Karpas-422 (cell line): ENCODE measurements around the gene SLC24A4. TPM values are rescaled to one million over a fixed set of nuclear protein-coding genes. Genes with fewer than 3 reads are reported as not detected.

Experiments used
- DNase-seq: peaks from one replicate; pipeline ENCODE4 v3.0.0-alpha.2; 2015
- H2AFZ ChIP-seq: fragments of 200-600 bp; sonication (generic); 2 replicates; pipeline ENCODE4 v1.6.1; 2014; ENCODE audit warnings: antibody characterized with exemption, low read length, mixed read lengths
- H3K27ac ChIP-seq: fragments of 200-600 bp; sonication (generic); 2 replicates; pipeline ENCODE4 v1.5.1; 2014; ENCODE audit warnings: mild to moderate bottlenecking, low read length, moderate library complexity
- H3K27me3 ChIP-seq: fragments of 200-600 bp; sonication (generic); 2 replicates; pipeline ENCODE4 v1.6.1; 2014; ENCODE audit warnings: low read length, mixed read lengths
- H3K36me3 ChIP-seq: fragments of 200-600 bp; sonication (generic); 2 replicates; pipeline ENCODE4 v1.6.1; 2014; ENCODE audit warnings: low read length, mixed read lengths; ENCODE audit not compliant: insufficient read depth
- H3K4me1 ChIP-seq: fragments of 200-600 bp; sonication (generic); 2 replicates; pipeline ENCODE4 v1.6.1; 2014; ENCODE audit warnings: mild to moderate bottlenecking, low read length, mixed read lengths
- H3K4me2 ChIP-seq: fragments of 200-600 bp; sonication (generic); 2 replicates; pipeline ENCODE4 v1.6.1; 2014; ENCODE audit warnings: low read length, low read depth, mild to moderate bottlenecking; ENCODE audit not compliant: poor library complexity, severe bottlenecking
- H3K4me3 ChIP-seq: fragments of 200-600 bp; sonication (generic); 2 replicates; pipeline ENCODE4 v1.5.1; 2014; ENCODE audit warnings: mild to moderate bottlenecking, antibody characterized with exemption, low read length, mixed read lengths
- H3K79me2 ChIP-seq: fragments of 200-600 bp; sonication (generic); 2 replicates; pipeline ENCODE4 v1.6.1; 2014; ENCODE audit warnings: mild to moderate bottlenecking, low read length, mixed read lengths
- H3K9ac ChIP-seq: fragments of 200-600 bp; sonication (generic); 2 replicates; pipeline ENCODE4 v1.6.0; 2014; ENCODE audit warnings: low read length
- H3K9me2 ChIP-seq: fragments of 200-600 bp; sonication (generic), shearing (Covaris generic); replicated peaks from 2 replicates; pipeline ENCODE4 v1.6.0; 2014; ENCODE audit warnings: mild to moderate bottlenecking, low read length, moderate library complexity; ENCODE audit not compliant: insufficient read depth
- H3K9me3 ChIP-seq: fragments of 300-700, 200-600 bp; sonication (generic); 2 replicates; pipeline ENCODE4 v1.6.1; 2014; ENCODE audit warnings: low read length, mixed read lengths
- H4K20me1 ChIP-seq: fragments of 200-600 bp; sonication (generic); 2 replicates; pipeline ENCODE4 v1.6.1; 2014; ENCODE audit warnings: mild to moderate bottlenecking, antibody characterized with exemption, low read length, low read depth; ENCODE audit not compliant: insufficient read depth
- total RNA-seq: library from RNA; depleted of rRNA; stranded (reverse); fragments of >200 nt; shearing (Covaris generic); gene quantifications from 2 replicates; pipeline ENCODE4 v1.2.3, GENCODE V29; 2014; ENCODE audit warnings: low replicate concordance

SLC24A4 gene
- total RNA-seq, 1 experiment from 2014 or later, result not detected

DNA sequence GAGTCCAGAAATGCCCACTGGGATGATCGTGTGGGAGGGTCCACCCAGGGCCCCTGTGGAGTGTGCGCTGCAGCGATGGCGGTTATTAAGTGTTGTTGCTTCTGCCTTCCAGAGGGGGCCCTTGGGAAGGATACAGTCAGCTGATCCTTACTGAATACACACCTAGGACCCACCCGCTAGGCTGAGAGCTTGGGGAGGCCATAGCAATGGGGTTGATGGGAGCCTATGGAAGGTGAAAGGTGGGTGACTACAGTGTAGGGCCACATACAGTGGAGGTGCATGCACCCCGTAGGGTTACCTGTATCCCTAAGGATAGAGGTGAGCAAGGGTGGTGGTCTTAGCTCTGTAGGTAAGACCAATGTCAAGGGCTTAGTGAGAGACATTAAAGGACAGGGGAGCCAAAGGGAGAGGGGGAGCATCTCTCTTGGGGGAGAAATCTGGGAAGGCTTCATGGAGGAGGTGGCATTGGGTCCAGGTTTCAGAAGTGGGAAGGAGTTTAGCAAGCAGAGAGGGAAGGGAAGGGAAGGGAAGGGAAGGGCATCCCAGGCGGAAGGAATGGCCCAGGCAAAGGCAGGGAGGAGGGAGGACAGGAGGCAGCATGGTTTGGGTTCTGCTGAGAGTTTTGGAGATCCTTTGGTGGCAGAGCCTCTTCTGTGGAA is 117.5 kb downstream of the SLC24A4 start:
- no peak for DNase-seq
- H3K9ac ChIP-seq, result no peak overlapping the region
- H3K4me2 ChIP-seq, result no peak overlapping the region
- no peak overlapping the region for H3K4me3 ChIP-seq
- H2AFZ ChIP-seq, result no peak overlapping the region
- no peak overlapping the region for H3K27ac ChIP-seq
- H3K9me2 ChIP-seq, result no peaks in the 10 kb centered on the region
- H3K27me3 ChIP-seq, result peaks cover 3% of the 10 kb centered on the region; the same call in 1 of the 2 replicates
- no peaks in the 10 kb centered on the region for H3K9me3 ChIP-seq
- peaks cover 5% of the 10 kb centered on the region for H3K4me1 ChIP-seq
- no peaks in the 10 kb centered on the region for H4K20me1 ChIP-seq
- no peaks in the 10 kb centered on the region for H3K79me2 ChIP-seq
- no peaks in the 10 kb centered on the region for H3K36me3 ChIP-seq

DNA sequence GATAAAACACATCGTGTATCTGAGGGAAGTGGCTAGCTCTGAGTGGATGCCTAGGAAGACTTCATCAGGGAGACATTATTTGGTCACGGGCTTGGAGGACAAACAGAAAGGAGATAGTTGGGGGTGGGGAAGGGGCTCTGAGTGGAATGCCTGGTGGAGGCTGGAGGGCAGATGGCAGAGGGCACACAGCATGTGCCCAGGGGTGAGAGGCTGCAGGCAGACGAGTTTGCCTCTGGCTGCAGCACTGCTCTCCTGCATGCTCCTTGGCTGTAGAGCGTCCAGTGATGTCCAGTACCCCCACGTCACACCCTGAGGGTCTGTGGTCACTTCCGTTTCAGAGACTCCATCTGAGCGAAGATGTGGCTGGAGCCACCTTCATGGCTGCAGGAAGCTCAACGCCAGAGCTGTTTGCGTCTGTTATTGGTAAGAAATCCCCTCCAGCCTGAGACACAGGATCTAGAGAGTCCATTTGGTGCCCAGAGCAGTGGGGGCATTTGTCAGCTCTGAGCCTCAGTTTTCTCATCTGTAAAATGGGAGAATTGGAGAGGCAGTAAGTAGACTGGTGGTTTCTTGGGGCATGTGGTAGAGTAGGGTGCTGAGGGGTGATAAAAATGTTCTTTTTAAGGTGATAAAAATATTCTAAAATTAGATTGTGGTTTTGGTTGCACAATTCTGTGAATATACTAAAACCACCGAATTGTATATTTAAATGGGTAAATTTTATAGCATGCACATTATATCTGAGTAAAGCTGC is 119.0 kb downstream of the SLC24A4 start:
- H2AFZ ChIP-seq, result no peak overlapping the region
- no peak overlapping the region for H3K27ac ChIP-seq
- H3K9me2 ChIP-seq, result no peaks in the 10 kb centered on the region
- peaks cover 3% of the 10 kb centered on the region; the same call in 1 of the 2 replicates for H3K27me3 ChIP-seq
- H3K4me1 ChIP-seq, result peaks cover 5% of the 10 kb centered on the region
- no peaks in the 10 kb centered on the region for H3K79me2 ChIP-seq
- H3K4me3 ChIP-seq, result no peak overlapping the region
- H4K20me1 ChIP-seq, result no peaks in the 10 kb centered on the region
- H3K36me3 ChIP-seq, result no peaks in the 10 kb centered on the region
- no peak overlapping the region for H3K4me2 ChIP-seq
- peak; percentile 44 for DNase-seq
- H3K9me3 ChIP-seq, result no peaks in the 10 kb centered on the region
- H3K9ac ChIP-seq, result no peak overlapping the region

DNA sequence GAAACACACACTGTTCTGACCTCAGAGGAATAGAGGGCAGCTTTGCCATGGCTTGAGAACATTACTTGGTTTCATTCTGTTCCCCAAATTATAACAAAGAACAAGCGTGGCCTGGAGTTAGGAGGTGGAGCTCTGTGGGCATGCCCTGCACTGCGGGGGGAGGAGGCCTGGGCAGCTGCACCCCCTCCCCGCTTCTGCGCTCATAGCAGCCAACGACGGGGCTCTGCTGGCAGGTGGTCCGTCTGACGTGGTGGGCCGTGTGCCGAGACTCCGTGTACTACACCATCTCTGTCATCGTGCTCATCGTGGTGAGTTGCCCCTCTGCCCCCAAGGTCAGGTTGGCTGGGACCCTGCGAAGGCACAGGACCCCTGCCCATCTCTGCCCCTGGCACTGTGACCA is 120.2 kb downstream of the SLC24A4 start:
- Histone ChIP-seq H3K9me2 (no peaks in the 10 kb centered on the region), H2AFZ (no peak overlapping the region), H4K20me1 (no peaks in the 10 kb centered on the region), H3K27me3 (peaks cover 3% of the 10 kb centered on the region; the same call in 1 of the 2 replicates), H3K4me3 (no peak overlapping the region), H3K4me2 (no peak overlapping the region), H3K9me3 (no peaks in the 10 kb centered on the region), H3K27ac (no peak overlapping the region), H3K36me3 (no peaks in the 10 kb centered on the region), H3K4me1 (peaks cover 5% of the 10 kb centered on the region), H3K79me2 (no peaks in the 10 kb centered on the region), H3K9ac (no peak overlapping the region)
- DNase-seq, result no peak

DNA sequence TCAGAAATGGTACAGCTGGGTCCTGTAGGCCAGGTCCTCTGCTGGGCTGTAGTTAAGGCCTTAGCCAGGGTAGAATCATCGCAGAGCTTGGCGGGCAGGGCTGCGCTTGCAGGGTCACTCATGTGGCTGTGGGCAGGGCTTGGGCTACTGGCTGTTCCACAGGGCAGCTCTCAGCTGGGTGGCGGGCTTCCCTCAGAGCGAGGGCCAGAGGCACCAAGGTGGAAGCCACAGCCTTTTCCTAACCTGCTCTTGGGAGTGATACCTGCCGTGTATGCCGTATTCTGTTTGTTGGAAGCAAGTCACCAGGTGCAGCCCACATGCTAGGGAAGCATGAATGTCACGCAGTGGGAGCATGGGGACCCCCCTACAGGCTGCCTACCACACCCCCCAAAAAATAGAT is 120.8 kb downstream of the SLC24A4 start:
- no peak overlapping the region for H3K27ac ChIP-seq
- H3K4me2 ChIP-seq, result no peak overlapping the region
- DNase-seq, result no peak
- H3K9me2 ChIP-seq, result no peaks in the 10 kb centered on the region
- peaks cover 3% of the 10 kb centered on the region; the same call in 1 of the 2 replicates for H3K27me3 ChIP-seq
- H4K20me1 ChIP-seq, result no peaks in the 10 kb centered on the region
- H3K4me3 ChIP-seq, result no peak overlapping the region
- H2AFZ ChIP-seq, result no peak overlapping the region
- H3K79me2 ChIP-seq, result no peaks in the 10 kb centered on the region
- no peaks in the 10 kb centered on the region for H3K36me3 ChIP-seq
- H3K9me3 ChIP-seq, result no peaks in the 10 kb centered on the region
- no peak overlapping the region for H3K9ac ChIP-seq
- peaks cover 5% of the 10 kb centered on the region for H3K4me1 ChIP-seq

DNA sequence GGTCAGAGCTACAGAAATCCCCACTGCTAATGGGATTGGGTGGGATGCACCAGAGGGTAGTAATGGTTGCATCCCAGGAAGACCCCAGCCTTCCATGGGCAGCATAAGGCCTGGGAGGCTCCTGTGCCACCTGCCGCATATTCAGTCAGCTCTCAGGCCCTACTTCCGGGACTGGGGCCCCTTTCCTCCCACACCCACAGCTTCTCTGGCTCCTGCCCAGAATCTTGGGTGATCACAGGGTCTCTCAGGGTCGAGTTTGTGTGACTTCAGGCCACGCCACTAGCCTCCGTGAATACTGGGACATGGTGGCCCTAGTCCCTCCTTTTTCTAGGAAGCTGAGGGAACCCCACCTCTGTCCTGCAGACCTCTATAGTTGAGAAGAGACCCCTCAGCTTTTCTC is 123.8 kb downstream of the SLC24A4 start:
- Histone ChIP-seq H3K27ac (no peak overlapping the region), H3K9ac (no peak overlapping the region), H3K79me2 (no peaks in the 10 kb centered on the region), H3K36me3 (no peaks in the 10 kb centered on the region), H3K9me3 (no peaks in the 10 kb centered on the region), H3K4me1 (peaks cover 5% of the 10 kb centered on the region), H3K27me3 (peaks cover 3% of the 10 kb centered on the region; the same call in 1 of the 2 replicates), H3K9me2 (no peaks in the 10 kb centered on the region), H3K4me3 (no peak overlapping the region), H3K4me2 (no peak overlapping the region), H2AFZ (no peak overlapping the region), H4K20me1 (no peaks in the 10 kb centered on the region)
- DNase-seq, result no peak

DNA sequence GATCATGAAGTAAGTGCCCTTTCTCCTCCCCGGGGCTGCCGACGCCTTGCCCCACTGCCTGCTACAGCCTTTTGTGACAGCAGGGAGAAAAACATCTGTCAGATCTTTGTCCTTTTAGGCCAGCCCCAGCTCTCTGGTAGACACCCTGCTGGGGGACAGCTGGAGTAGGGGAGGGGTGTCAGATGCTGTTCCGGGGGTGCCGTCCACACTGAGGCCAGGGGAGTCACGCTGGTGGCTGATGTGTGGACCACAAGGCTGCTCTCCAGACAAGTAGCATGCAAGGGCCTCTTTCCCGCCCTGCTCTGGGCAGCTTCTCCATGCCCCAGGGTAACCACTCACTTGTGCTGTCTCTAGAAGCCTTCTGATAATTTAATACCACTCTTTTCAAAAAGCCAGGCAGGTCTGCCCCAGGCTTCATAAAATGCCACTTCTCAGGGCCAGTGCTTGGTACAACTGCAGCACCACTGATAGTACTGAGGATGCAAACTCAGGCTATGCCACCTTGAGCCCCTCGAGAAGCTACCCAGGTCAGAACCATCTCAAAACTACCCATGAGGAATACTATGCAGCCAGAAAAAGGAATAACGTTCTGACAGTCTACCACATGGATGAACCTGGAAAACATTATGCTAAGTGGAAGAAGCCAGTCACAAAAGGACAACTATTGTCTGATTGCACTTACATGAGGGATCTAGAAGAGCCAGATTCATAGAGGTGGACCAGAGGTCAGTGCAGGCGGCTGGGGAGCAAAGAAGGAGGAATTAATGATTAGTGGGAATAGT is 124.6 kb downstream of the SLC24A4 start:
- no peak overlapping the region for H3K27ac ChIP-seq
- no peaks in the 10 kb centered on the region for H3K9me2 ChIP-seq
- no peak overlapping the region for H2AFZ ChIP-seq
- H3K79me2 ChIP-seq, result no peaks in the 10 kb centered on the region
- no peak overlapping the region for H3K4me2 ChIP-seq
- no peaks in the 10 kb centered on the region for H4K20me1 ChIP-seq
- no peak overlapping the region for H3K9ac ChIP-seq
- no peaks in the 10 kb centered on the region for H3K36me3 ChIP-seq
- H3K4me3 ChIP-seq, result no peak overlapping the region
- DNase-seq, result no peak
- H3K9me3 ChIP-seq, result no peaks in the 10 kb centered on the region
- H3K27me3 ChIP-seq, result peaks cover 3% of the 10 kb centered on the region; the same call in 1 of the 2 replicates
- H3K4me1 ChIP-seq, result no peaks in the 10 kb centered on the region

DNA sequence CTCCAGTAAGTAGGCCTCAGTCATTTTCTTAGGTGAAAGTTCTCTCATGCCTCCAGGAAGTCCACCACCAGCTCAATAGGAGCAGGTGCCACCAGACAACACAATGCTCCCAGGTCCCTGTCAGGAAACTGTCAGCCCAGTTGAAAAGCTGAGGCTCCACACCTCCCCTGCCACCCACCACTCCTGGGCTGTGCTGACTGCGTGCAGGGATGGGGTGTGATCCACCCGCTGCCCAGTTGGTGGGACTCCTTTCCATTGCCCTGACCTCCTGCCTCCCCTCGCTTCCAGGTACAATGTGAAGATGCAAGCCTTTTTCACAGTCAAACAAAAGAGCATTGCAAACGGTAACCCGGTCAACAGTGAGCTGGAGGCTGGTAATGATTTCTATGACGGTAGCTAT is 125.8 kb downstream of the SLC24A4 start:
- H3K9me2 ChIP-seq, result no peaks in the 10 kb centered on the region
- H3K27ac ChIP-seq, result no peak overlapping the region
- DNase-seq, result no peak
- peaks cover 3% of the 10 kb centered on the region; the same call in 1 of the 2 replicates for H3K27me3 ChIP-seq
- no peaks in the 10 kb centered on the region for H3K4me1 ChIP-seq
- no peak overlapping the region for H2AFZ ChIP-seq
- no peak overlapping the region for H3K9ac ChIP-seq
- no peak overlapping the region for H3K4me3 ChIP-seq
- H4K20me1 ChIP-seq, result no peaks in the 10 kb centered on the region
- H3K9me3 ChIP-seq, result no peaks in the 10 kb centered on the region
- H3K4me2 ChIP-seq, result no peak overlapping the region
- no peaks in the 10 kb centered on the region for H3K36me3 ChIP-seq
- no peaks in the 10 kb centered on the region for H3K79me2 ChIP-seq
